Suprapubic skin (tissue), 3 donors: Measurements from ENCODE around the gene OR1M1.

Source experiments
- EP300 ChIP-seq: sonication (generic); formaldehyde crosslinking; IDR thresholded peaks from one replicate; pipeline ENCODE4 v1.6.1; 2017; ENCODE audit warnings: antibody characterized with exemption
- TF ChIP-seq, protein P1 (sequence below), 2 donors: fragments of 200-600 bp in 1 of 2; fragments of 450-650 bp in 1 of 2; sonication (generic) in 1 of 2; IDR thresholded peaks; one replicate each; pipeline ENCODE4 v1.5.1; 2016 to 2019; ENCODE audit warnings: antibody characterized with exemption in 2 of 2, mild to moderate bottlenecking in 1 of 2, moderate library complexity in 1 of 2

DNA sequence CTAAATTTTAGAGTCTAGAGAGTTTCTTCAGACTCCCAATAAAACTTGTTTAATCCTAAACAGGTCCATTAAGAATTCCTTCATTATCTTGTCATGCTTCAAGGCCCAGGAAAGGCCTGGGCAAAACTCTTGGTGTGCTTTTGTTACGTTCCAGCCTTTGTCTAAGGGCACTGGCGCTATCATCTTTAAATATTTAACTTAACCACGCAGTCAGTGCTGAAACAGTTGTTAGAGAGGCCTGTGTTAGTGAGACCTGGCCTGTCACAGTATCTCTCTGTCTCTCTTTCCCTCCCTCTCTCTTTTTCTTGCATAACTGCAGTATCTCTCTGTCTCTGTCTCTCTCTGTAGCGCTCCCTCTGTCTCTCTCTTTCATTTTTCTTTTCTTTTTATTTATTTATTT lies 8.2 kb upstream of the OR1M1 start:
- TF ChIP-seq, protein P1, sequence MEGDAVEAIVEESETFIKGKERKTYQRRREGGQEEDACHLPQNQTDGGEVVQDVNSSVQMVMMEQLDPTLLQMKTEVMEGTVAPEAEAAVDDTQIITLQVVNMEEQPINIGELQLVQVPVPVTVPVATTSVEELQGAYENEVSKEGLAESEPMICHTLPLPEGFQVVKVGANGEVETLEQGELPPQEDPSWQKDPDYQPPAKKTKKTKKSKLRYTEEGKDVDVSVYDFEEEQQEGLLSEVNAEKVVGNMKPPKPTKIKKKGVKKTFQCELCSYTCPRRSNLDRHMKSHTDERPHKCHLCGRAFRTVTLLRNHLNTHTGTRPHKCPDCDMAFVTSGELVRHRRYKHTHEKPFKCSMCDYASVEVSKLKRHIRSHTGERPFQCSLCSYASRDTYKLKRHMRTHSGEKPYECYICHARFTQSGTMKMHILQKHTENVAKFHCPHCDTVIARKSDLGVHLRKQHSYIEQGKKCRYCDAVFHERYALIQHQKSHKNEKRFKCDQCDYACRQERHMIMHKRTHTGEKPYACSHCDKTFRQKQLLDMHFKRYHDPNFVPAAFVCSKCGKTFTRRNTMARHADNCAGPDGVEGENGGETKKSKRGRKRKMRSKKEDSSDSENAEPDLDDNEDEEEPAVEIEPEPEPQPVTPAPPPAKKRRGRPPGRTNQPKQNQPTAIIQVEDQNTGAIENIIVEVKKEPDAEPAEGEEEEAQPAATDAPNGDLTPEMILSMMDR (IDR thresholded peaks at IDR 0.05), result no peak
- TF ChIP-seq EP300, result no peak
